Stimulated activated naive B cell treated with anti-CD40 and anti-IgM and Interleukin-4, amounts not matched to agents 10 μg/mL and 1 μg/mL and 100 μg/mL, for 72 hours (primary cell): ENCODE measurements around the gene ISY1.
"Not testable (repeated sequence)": the region's sequence is repeated elsewhere in the genome, so short reads cannot be mapped to it uniquely, and the experiment has no call there.

Experiments
- ATAC-seq, 2 donors: fragments of 150-1000 bp; cut with Tn5 transposase; replicated peaks; 2 replicates each; pipeline ENCODE4 v1.10.0; 2021; ENCODE audit warnings: moderate library complexity in 1 of 2
- DNase-seq: peaks from one replicate; pipeline ENCODE4 v3.0.0; 2021
- H3K27ac Mint-ChIP-seq: one replicate; pipeline ENCODE4 v1.8.0; 2022; ENCODE audit warnings: mild to moderate bottlenecking, mixed read lengths
- H3K27me3 Mint-ChIP-seq, 2 donors: one replicate each; pipeline ENCODE4 v1.8.0; 2022; ENCODE audit warnings: mixed read lengths in 2 of 2
- H3K36me3 Mint-ChIP-seq, 2 donors: one replicate each; pipeline ENCODE4 v1.8.0; 2022; ENCODE audit warnings: mixed read lengths in 2 of 2, mild to moderate bottlenecking in 1 of 2
- H3K4me1 Mint-ChIP-seq, 2 donors: one replicate each; pipeline ENCODE4 v1.8.0; 2022; ENCODE audit warnings: mixed read lengths in 2 of 2, mild to moderate bottlenecking in 1 of 2
- H3K4me3 Mint-ChIP-seq, 2 donors: one replicate each; pipeline ENCODE4 v1.8.0; 2022; ENCODE audit warnings: mild to moderate bottlenecking in 2 of 2, mixed read lengths in 2 of 2, moderate library complexity in 1 of 2
- H3K9me3 Mint-ChIP-seq, 2 donors: one replicate each; pipeline ENCODE4 v1.8.0; 2022; ENCODE audit warnings: mixed read lengths in 2 of 2, mild to moderate bottlenecking in 1 of 2

ISY1 gene

GRCh38 chr3:129183569-129184395 is 22.9 kb upstream of the ISY1 start, which contains the start of gene CNBP:
Gene CNBP, minus strand, starts transcription at chr3:129183896. Its CDS starts 12,139 bp downstream, at chr3:129171757.
- peak; percentile 91 for DNase-seq
- H3K4me3 Mint-ChIP-seq = peak within 1 kb of the TSS; percentile 98 to 99
- H3K27ac Mint-ChIP-seq = peak within 1 kb of the TSS; percentile 100
- H3K36me3 Mint-ChIP-seq = peaks cover 16 to 39% of the 10 kb centered on the region in 2 donors
- H3K27me3 Mint-ChIP-seq = no peaks in the 10 kb centered on the region
- H3K4me1 Mint-ChIP-seq = peaks cover 10 to 41% of the 10 kb centered on the region in 2 donors
- peak; percentile 96 to 99 for ATAC-seq
- H3K9me3 Mint-ChIP-seq = no peaks in the 10 kb centered on the region

GRCh38 chr3:129182390-129183185 is 21.7 kb upstream of the ISY1 start:
- H3K27ac Mint-ChIP-seq = peak overlapping the region; percentile 100
- no peaks in the 10 kb centered on the region for H3K9me3 Mint-ChIP-seq
- H3K4me3 Mint-ChIP-seq = peak overlapping the region; percentile 98 to 99
- no peaks in the 10 kb centered on the region for H3K27me3 Mint-ChIP-seq
- DNase-seq (no peak), ATAC-seq (peak in 1 of 2 donors; percentile 12)
- peaks cover 16 to 37% of the 10 kb centered on the region in 2 donors for H3K36me3 Mint-ChIP-seq
- peaks cover 10 to 50% of the 10 kb centered on the region in 2 donors for H3K4me1 Mint-ChIP-seq

DNA sequence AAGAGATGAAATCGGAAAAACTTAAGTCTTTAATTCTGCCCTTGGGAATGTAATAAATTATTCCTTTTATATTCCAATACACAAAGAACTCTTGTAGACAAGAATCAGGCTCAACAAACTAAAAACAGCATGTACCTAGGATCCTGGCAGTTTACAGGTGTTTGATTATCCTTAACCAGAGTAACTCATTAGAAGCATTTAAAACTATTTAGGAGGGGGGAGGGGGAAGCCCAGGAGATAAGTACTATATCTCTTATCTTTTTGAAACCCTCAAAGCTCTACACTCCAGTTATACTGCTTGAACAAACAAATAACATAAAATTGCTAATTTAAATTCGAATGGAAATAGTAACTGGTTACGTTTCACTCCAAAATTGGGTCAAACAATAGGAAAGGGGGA is 21.0 kb upstream of the ISY1 start:
- DNase-seq (no peak), ATAC-seq (no peak)
- H3K36me3 Mint-ChIP-seq = peaks cover 17 to 37% of the 10 kb centered on the region in 2 donors
- peak overlapping the region; percentile 100 for H3K27ac Mint-ChIP-seq
- peaks cover 12 to 55% of the 10 kb centered on the region in 2 donors for H3K4me1 Mint-ChIP-seq
- H3K9me3 Mint-ChIP-seq = no peaks in the 10 kb centered on the region
- peak overlapping the region; percentile 98 to 99 for H3K4me3 Mint-ChIP-seq
- H3K27me3 Mint-ChIP-seq = no peaks in the 10 kb centered on the region

GRCh38 chr3:129180461-129180860 is 19.6 kb upstream of the ISY1 start:
- no peak for ATAC-seq
- H3K27ac Mint-ChIP-seq = no peak overlapping the region
- H3K9me3 Mint-ChIP-seq = no peaks in the 10 kb centered on the region
- peak overlapping the region; percentile 22 to 62 for H3K4me3 Mint-ChIP-seq
- H3K36me3 Mint-ChIP-seq = peaks cover 24 to 45% of the 10 kb centered on the region in 2 donors
- DNase-seq = no peak
- peaks cover 18 to 64% of the 10 kb centered on the region in 2 donors for H3K4me1 Mint-ChIP-seq
- H3K27me3 Mint-ChIP-seq = no peaks in the 10 kb centered on the region

DNA sequence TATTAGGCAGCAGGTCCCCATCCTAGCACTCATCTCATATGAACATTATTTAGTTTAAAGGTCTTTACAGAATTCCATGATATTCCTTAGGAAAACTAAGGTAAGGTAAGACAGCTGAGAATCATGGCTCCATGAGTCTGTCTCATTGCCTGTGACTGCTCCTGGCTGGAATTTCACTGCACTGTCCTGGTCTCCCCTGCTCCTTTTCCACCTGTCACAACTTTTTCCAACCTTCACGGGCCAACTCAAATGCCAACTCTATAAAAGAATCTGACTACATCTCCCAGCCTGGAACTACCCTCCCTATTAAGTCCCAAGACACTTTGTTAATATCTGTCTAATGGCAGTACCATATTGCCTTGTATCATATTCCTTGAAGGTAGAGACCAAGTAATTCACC is 15.2 kb upstream of the ISY1 start:
- Mint-ChIP-seq H3K36me3 (peaks cover 13 to 29% of the 10 kb centered on the region in 2 donors), H3K9me3 (no peaks in the 10 kb centered on the region), H3K27ac (peak overlapping the region; percentile 1), H3K27me3 (no peaks in the 10 kb centered on the region), H3K4me3 (no peak overlapping the region), H3K4me1 (peaks cover 18 to 55% of the 10 kb centered on the region in 2 donors)
- DNase-seq (no peak), ATAC-seq (no peak)

DNA sequence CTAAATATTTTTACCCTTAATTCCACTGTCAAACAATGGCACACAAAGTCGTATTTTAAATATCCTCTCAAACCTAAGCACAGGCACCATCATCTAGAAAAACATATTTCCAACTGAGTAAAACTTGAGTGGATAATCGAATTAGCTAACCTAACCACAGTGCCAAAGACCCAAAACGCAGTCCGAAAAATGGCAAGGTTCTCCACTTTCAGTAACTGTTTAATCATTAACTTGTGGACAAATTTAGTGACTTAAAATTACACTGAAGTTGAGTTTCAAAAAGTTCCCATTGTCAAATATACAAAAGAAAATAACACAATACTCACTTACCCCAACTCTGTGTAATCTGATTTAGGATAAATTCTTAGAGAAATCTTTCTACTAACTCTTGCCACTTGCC is 12.9 kb upstream of the ISY1 start:
- Mint-ChIP-seq H3K9me3 (no peaks in the 10 kb centered on the region), H3K4me3 (no peak overlapping the region), H3K4me1 (peaks cover 12 to 36% of the 10 kb centered on the region in 2 donors), H3K27me3 (no peaks in the 10 kb centered on the region), H3K27ac (no peak overlapping the region), H3K36me3 (peaks cover 19 to 35% of the 10 kb centered on the region in 2 donors)
- DNase-seq (no peak), ATAC-seq (no peak)

GRCh38 chr3:129173206-129173605 is 12.3 kb upstream of the ISY1 start:
- H3K9me3 Mint-ChIP-seq = no peaks in the 10 kb centered on the region
- no peaks in the 10 kb centered on the region for H3K27me3 Mint-ChIP-seq
- H3K36me3 Mint-ChIP-seq = peaks cover 19 to 35% of the 10 kb centered on the region in 2 donors
- no peak overlapping the region for H3K4me3 Mint-ChIP-seq
- no peak overlapping the region for H3K27ac Mint-ChIP-seq
- ATAC-seq (no peak), DNase-seq (no peak)
- H3K4me1 Mint-ChIP-seq = peaks cover 12 to 31% of the 10 kb centered on the region in 2 donors

GRCh38 chr3:129166579-129167332 is 5.9 kb upstream of the ISY1 start:
- H3K4me1 Mint-ChIP-seq = peaks cover 12 to 24% of the 10 kb centered on the region in 2 donors
- DNase-seq = no peak
- H3K36me3 Mint-ChIP-seq = peaks cover 29 to 54% of the 10 kb centered on the region in 2 donors
- no peak overlapping the region for H3K27ac Mint-ChIP-seq
- ATAC-seq = no peak
- no peak overlapping the region for H3K4me3 Mint-ChIP-seq
- H3K27me3 Mint-ChIP-seq = no peaks in the 10 kb centered on the region
- no peaks in the 10 kb centered on the region for H3K9me3 Mint-ChIP-seq

GRCh38 chr3:129165594-129165993 is 4.7 kb upstream of the ISY1 start:
- DNase-seq, ATAC-seq, H3K9me3 Mint-ChIP-seq, H3K4me3 Mint-ChIP-seq, H3K27me3 Mint-ChIP-seq, H3K27ac Mint-ChIP-seq: not testable (repeated sequence)
- Mint-ChIP-seq H3K36me3 (peaks cover 23 to 47% of the 10 kb centered on the region in 2 donors), H3K4me1 (peaks cover 12 to 18% of the 10 kb centered on the region in 2 donors)

GRCh38 chr3:129164500-129164899 is 3.6 kb upstream of the ISY1 start:
- H3K36me3 Mint-ChIP-seq = peaks cover 21 to 37% of the 10 kb centered on the region in 2 donors
- DNase-seq = no peak

DNA sequence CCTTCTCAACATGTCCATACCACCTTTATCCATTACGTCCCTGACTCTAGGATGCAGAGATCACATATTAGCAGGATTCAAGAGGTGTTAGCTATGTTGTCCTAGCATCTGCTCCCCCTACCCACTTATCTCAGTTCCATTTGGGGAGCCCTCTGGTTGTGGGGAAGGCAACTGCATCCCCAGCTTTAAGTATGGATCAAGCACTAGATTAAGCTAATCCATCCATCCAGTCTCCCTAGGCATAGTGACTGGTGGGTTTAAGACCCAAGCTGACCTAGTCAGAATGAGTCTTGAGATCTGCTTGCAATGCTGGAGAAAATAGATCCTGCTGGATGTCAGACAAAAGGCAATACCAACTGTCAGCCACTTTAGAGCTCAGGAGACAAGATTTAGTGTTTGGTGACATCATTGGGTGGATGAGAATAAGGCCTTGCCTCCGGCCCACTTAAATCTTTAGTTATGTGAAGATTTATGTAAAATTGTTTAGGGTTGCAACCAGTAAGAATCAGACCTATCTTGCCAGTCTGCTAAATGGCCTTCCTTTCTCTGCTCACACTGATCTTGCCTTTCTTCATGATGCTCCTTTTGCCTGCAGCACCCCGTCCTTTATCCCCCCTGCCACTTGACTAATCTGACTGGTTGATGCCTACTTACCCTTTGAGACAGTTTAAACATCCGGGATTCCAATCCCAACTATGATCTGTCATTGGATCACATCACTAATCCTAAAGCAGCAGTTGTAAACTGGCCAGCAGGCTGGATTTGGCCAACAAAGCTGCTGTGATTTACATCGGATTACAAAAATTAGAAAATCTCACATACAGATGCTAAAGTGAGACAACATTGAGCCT is 2.1 kb upstream of the ISY1 start:
- Mint-ChIP-seq H3K27ac (peak overlapping the region; percentile 99), H3K9me3 (no peaks in the 10 kb centered on the region), H3K4me1 (peaks cover 20 to 32% of the 10 kb centered on the region in 2 donors), H3K27me3 (no peaks in the 10 kb centered on the region), H3K36me3 (peaks cover 18 to 35% of the 10 kb centered on the region in 2 donors), H3K4me3 (peak overlapping the region; percentile 90 to 96)
- ATAC-seq = no peak
- no peak for DNase-seq

More at GRCh38 chr3:129164500-129164899, 3.6 kb upstream of the ISY1 start:
- Mint-ChIP-seq H3K4me3 (no peak overlapping the region), H3K4me1 (peaks cover 17 to 25% of the 10 kb centered on the region in 2 donors), H3K27me3 (no peaks in the 10 kb centered on the region), H3K27ac (peak overlapping the region; percentile 5), H3K9me3 (no peaks in the 10 kb centered on the region)
- ATAC-seq = no peak

DNA sequence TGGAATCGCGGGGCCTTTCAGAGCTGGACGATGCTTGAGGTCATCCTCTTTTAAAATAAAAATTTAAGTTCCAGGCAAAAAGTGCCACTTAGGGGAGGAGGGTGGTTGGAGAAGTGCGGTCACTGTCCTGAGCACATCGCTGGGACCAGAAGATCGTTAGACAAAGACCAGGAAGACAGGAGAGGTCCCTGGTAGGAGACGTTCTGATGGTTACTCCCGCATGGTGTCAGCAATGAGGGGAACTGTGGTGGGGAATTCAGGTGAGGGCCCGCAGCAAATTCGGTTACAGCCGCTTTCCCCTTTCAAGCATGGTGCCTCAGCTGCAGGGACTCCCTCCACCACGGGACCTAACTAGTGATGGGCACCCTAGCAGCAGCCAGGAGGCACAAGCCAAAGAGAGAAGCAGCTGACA is 1.0 kb upstream of the ISY1 start:
- DNase-seq (no peak), ATAC-seq (peak; percentile 17 to 24)
- H3K4me1 Mint-ChIP-seq = peaks cover 20 to 32% of the 10 kb centered on the region in 2 donors
- peaks cover 18 to 25% of the 10 kb centered on the region in 2 donors for H3K36me3 Mint-ChIP-seq
- H3K27ac Mint-ChIP-seq = peak overlapping the region; percentile 99
- H3K9me3 Mint-ChIP-seq = no peaks in the 10 kb centered on the region
- H3K27me3 Mint-ChIP-seq = no peaks in the 10 kb centered on the region
- H3K4me3 Mint-ChIP-seq = peak overlapping the region; percentile 90 to 96

DNA sequence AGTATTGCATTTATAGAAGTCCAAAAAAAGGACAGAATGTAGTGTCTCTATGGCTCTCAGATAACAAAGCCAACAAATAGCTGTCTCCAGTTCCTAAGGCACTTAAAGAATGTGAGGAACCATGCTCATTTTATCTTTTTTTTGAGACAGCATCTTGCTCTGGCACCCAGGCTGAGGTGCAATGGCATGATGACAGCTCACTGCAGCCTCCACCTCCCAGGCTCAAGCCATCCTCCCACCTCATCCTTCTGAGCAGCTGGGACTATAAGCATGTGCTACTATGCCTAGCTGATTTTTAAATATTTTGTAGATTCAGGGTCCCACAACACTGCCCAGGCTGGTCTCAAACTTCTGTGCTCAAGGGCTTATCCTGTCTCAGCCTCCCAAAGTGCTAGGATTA is 16.1 kb downstream of the ISY1 start:
- no peak for ATAC-seq
- Mint-ChIP-seq H3K4me1 (no peaks in the 10 kb centered on the region), H3K9me3 (no peaks in the 10 kb centered on the region), H3K27me3 (no peaks in the 10 kb centered on the region), H3K4me3 (no peak overlapping the region), H3K36me3 (peaks cover 10 to 32% of the 10 kb centered on the region in 2 donors), H3K27ac (no peak overlapping the region)
- no peak for DNase-seq
